HG02973 (cell line): ENCODE results near the gene PRDX3.
"Not testable (repeated sequence)": the region's sequence is repeated elsewhere in the genome, so short reads cannot be mapped to it uniquely, and the experiment has no call there.

Experiments used
- ATAC-seq: cut with Tn5 transposase; IDR thresholded peaks from one replicate; pipeline ENCODE4 v1.9.1; 2021; ENCODE audit warnings: moderate library complexity; ENCODE audit not compliant: unreplicated experiment

The PRDX3 gene

DNA sequence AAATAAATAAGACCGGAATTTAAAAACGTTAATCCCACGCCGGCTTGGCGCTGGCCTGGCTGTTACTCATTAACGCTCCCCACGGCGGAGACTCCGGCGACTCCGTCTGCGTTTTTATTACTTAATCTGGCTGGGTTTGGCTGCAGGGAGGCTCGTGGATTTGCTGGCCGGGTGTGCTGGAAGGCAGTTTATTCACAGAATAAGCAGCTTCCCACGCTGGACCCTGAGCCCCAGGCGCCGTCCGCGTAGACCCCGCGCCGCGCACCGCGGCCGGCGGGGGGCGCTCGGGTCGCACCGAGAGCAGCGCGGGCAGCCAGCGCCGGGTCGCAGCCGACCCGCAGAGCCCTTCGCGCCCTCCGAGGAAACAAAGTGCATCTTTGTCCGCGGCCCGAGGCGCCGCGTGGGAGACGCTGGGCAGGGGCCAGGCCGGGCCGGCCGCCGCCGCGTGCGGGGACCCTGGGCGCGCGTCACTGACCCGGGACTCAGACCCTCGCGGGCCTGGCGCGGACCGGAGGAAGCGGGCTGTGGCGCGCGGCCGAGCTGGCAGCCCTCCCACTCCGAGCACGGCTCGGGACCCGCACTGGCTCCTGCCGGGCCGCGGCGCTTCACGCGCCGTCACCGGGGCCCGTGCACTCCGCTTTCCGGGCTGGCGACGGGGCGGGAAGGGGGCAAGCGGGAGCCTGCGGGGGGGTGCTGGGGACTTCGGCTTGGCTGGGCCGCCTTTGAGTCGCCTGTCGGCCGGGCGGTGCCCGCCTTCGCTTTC lies 28.2 kb upstream of the PRDX3 start:
- ATAC-seq: peak; percentile 49

- no peak for ATAC-seq
Observed at GRCh38 chr10:119205894-119206602, 27.4 kb upstream of the PRDX3 start.

GRCh38 chr10:119203006-119203405 lies 24.4 kb upstream of the PRDX3 start:
- ATAC-seq: no peak

GRCh38 chr10:119201233-119201632 lies 22.6 kb upstream of the PRDX3 start:
- no peak for ATAC-seq

- ATAC-seq: peak; percentile 77
Observed at GRCh38 chr10:119199231-119199992, 20.8 kb upstream of the PRDX3 start.

GRCh38 chr10:119198438-119198837 lies 19.8 kb upstream of the PRDX3 start:
- ATAC-seq: no peak

DNA sequence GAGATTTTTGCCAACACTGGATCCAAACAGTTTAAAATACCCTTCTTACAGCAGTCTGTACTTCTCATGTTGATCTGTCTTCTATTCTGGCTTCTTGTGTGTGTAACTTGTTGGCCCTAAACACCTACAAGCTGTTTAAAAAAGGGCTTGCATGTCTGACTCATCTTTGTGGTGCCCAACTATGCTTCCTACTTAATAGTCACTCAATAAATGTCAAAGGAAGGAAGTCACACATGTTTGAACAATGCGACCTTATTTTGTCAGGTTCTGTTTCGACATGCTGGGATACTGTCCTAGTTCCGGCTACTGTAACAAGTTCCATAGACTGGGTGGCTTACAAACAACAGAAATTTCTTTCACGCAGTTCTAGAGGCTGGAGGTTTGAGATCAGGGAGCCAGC lies 19.3 kb upstream of the PRDX3 start:
- no peak for ATAC-seq

DNA sequence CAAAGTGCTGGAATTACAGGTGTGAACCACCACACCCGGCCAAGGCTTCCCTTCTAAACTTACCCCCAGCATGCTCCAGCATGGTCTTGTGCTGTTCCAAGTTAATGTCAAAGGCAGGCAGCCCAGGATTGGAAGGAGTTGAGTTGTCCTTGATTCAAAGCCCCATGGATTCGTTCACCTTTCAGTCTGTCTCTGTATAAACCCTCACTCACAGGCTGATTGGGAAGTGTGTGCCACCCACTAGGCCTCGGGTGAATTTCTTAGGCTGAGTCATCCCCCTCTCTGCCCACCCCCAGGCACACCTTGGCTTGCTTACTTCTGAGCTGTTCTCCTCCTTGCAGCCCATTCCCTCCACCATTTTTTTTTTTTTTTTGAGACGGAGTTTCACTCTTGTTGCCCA lies 13.3 kb upstream of the PRDX3 start:
- ATAC-seq: no peak

DNA sequence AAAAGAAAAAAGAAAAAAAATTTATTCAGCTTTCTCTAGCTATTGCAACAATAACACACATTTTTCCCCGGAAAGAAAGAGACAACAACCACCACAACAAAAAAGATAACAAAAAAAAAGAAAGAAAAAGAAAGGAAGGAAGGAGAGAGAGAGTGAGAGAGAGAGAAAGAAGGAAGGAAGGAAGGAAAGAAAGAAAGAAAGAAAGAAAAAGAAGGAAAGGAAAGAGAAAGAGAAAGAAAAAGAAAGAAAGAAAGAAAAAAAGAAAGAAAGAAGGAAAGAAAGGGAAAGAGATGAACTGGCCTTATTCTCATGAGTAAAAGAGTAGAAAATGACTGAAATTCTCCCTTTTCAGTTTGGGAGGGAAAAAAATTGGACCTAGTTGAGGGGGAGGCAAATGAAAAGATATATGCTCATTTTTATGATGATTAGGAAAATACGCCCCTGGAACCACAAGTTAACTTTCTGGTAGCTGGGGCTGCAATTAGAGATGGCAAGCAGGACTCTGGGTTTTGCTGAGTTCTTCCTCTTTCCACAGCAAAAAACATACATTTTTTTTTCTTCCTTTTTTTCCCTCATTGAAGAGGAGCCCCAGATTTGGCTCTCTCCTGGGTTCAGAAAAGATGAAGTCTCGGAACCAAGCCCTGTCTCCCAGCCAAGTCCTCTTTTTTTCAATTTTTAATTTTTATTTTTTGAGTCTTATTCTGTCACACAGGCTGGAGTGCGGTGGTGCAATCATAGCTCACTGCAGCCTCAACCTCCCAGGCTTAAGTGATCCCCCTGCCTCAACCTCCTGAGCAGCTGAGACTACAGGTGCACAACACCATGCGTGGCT lies 12.6 kb upstream of the PRDX3 start:
- no peak for ATAC-seq

DNA sequence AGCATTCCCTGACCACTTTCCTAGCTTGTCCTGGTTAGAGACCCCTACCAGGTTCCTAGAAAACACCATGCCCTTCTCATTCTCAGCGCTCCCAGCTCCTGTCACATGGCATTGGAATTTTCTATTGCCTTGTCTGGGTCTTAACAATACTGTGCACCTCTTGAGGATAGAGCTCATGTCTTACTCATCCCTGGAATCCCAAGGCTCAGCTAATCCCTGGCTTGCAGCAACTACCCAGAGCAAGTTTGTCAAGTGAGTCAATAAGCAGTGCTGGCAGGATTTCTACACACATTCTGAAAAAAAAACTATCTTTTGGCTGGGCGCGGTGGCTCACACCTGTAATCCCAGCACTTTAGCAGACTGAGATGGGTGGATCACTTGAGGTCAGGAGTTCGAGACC lies 11.7 kb upstream of the PRDX3 start:
- ATAC-seq: no peak

DNA sequence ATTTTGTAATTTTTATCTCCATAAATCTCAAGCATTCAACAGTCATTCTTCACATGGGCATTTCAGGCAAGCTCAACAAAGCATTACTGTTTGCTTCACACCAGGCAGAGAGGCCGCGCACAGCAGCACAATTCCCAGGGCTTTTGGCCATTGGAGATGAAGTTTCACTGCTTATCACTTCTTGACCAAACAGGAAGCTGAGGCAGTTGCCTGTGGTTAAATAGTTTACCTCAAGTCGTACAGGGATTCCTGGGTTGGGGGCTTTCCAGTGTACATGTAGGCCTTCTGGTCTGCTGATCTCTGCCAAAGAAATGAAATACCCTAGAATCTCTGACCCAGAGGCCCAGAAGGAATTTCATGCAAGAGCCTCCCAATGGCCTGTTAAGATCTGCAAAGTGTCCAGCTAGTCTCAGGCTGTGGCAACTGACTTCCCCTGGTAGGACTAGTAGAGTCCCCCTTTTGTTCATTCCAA lies 11.2 kb upstream of the PRDX3 start:
- ATAC-seq: no peak

DNA sequence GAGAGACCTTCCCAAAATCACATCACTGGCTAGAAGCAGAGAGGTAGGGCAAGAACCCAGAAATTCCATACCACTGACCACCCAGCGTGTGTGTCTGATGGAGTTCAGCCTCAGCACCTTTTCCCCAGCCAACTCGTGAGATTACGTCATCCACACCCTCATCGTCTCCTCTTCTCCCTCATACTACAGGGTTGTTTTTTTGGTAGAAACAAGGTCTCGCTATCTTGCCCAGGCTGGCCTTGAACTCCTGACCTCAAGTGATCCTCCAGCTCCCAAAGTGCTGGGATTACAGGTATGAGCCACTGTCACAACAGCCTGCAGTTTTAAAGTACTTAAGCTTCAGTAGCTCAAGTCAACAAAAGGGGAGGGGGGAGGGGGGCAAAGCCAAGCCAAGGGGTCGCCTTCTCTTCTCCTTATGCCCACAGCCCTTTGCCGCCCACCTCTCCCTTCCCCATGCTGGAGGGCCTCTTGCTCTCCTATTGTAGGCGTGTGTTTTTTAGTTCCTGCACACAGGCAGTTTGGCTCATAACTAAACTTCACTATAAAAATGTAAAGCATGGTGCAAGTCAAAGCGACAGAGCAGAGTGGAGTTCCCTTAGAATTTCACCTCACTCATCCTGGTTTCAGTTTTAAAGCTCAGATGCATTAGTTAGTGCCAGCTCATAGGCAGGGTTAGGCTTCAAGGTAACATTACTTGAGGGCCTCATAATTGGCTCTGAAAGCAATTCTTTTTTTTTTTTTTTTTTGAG lies 5.2 kb upstream of the PRDX3 start:
- no peak for ATAC-seq

- not testable (repeated sequence) for ATAC-seq
Observed at GRCh38 chr10:119180850-119181400, 2.3 kb upstream of the PRDX3 start.

GRCh38 chr10:119177708-119178371 lies 772 bp downstream of the PRDX3 start:
- peak; percentile 20 for ATAC-seq

- ATAC-seq: no peak
Observed at GRCh38 chr10:119176166-119176565, 2.4 kb downstream of the PRDX3 start.

DNA sequence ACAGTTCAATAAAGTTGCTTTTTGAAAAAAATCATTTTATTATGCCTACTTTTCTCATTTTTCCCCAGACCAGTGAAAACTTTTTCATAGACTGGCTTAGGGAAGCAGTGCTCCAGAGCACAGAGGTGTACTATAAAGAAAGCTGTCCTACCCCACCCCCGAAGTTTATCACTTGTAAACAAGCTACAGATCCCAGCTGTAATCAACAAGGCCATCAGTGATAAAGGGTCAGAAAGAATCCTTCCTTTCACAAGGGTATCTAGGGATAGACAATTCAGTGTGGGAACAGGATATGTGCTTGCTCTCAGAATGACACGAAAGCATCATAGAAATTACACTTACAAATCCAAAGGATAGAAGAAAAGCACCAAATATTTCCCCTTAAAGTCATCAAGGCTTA lies 4.5 kb downstream of the PRDX3 start:
- no peak for ATAC-seq

DNA sequence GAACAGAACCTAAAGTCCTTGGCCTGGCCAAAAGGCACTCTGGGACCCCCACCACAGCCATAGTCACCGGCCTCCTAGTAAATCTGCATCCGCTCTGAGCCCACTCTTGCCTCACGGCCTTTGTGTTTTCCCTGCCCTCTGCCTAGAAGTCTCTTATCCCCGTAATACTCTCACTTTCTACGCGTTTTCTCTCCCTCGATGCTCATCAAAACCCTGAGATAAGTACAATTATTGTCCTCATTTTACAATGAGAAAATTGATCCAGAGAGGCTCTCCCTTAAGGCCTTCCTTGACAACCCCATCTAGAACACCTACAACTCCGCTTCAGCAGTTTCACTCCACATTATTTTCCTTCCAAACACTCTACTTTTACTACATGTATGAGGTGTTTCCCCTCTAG lies 11.6 kb downstream of the PRDX3 start:
- ATAC-seq: no peak

GRCh38 chr10:119166564-119166963 lies 12.0 kb downstream of the PRDX3 start:
- no peak for ATAC-seq

- no peak for ATAC-seq
Observed at GRCh38 chr10:119166118-119166500, 12.5 kb downstream of the PRDX3 start.
